IMR-90 (cell line): Measurements from ENCODE around the gene CHD9. TPM values are rescaled to one million over a fixed set of nuclear protein-coding genes. Genes with fewer than 3 reads are reported as not detected.

Experiments used
- ATAC-seq: fragments of 200-7000 bp; cut with Tn5 transposase; 2 replicates; pipeline ENCODE4 v1.9.1; 2020; ENCODE audit warnings: low read depth, mild to moderate bottlenecking, moderate library complexity
- BruUV-seq: library from RNA; stranded (reverse); fragments of 400-500 nt; replicated peaks from 2 replicates; lab custom pipeline; 2021; lab: Mats Ljungman, UMichigan
- CTCF ChIA-PET: fragments of 300-600 bp; formaldehyde crosslinking; extraction: SDS; loops from one replicate; lab custom pipeline; 2021; ENCODE audit warnings: antibody characterized with exemption; lab: Yijun Ruan, JAX
- POLR2A ChIA-PET: fragments of 300-600 bp; sonication (Branson Sonifier 250); formaldehyde crosslinking; loops from one replicate; lab custom pipeline; 2022; ENCODE audit warnings: antibody characterized with exemption; ENCODE audit not compliant: unreplicated experiment; lab: Charles Lee
- DNase-seq: peaks from one replicate; pipeline ENCODE4 v3.0.0; 2013
- H2AFZ ChIP-seq: replicated peaks from 2 replicates; pipeline ENCODE3; 2013; ENCODE audit warnings: low read length, mild to moderate bottlenecking; ENCODE audit not compliant: poor library complexity
- H2AK5ac ChIP-seq: 2 replicates; pipeline ENCODE4 v1.6.1; 2013; ENCODE audit warnings: low read depth, low read length, inconsistent platforms
- H2AK9ac ChIP-seq: replicated peaks from 2 replicates; pipeline ENCODE3; 2013; ENCODE audit warnings: mild to moderate bottlenecking, low read depth, low read length, moderate library complexity; ENCODE audit not compliant: poor library complexity
- H2BK120ac ChIP-seq: 2 replicates; pipeline ENCODE4 v1.6.1; 2013; ENCODE audit warnings: low read depth, low read length, inconsistent platforms
- H2BK15ac ChIP-seq: 3 replicates; pipeline ENCODE4 v1.6.1; 2013; ENCODE audit warnings: low read depth, low read length, inconsistent platforms
- H2BK20ac ChIP-seq: 2 replicates; pipeline ENCODE4 v1.6.1; 2013; ENCODE audit warnings: low read depth, mild to moderate bottlenecking, inconsistent platforms, low read length, moderate library complexity
- H2BK5ac ChIP-seq: 2 replicates; pipeline ENCODE4 v1.6.1; 2013; ENCODE audit warnings: mild to moderate bottlenecking, low read depth, low read length, inconsistent platforms; ENCODE audit not compliant: poor library complexity, severe bottlenecking
- H3K14ac ChIP-seq: replicated peaks from 2 replicates; pipeline ENCODE4 v1.6.1; 2013; ENCODE audit warnings: low read depth, low read length, inconsistent platforms
- H3K18ac ChIP-seq: 2 replicates; pipeline ENCODE4 v1.6.1; 2013; ENCODE audit warnings: low read depth, low read length, control low read depth
- H3K23ac ChIP-seq: 2 replicates; pipeline ENCODE4 v1.6.1; 2013; ENCODE audit warnings: low read depth, low read length, inconsistent platforms
- H3K27ac ChIP-seq: 2 replicates; pipeline ENCODE4 v1.5.1; 2013; ENCODE audit warnings: mild to moderate bottlenecking, control low read depth, low read length; ENCODE audit not compliant: insufficient read depth
- H3K27me3 ChIP-seq: 2 replicates; pipeline ENCODE4 v1.6.1; 2013; ENCODE audit warnings: low read length; ENCODE audit not compliant: control insufficient read depth, insufficient read depth
- H3K36me3 ChIP-seq: 2 replicates; pipeline ENCODE4 v1.6.1; 2013; ENCODE audit warnings: low read length, mixed read lengths; ENCODE audit not compliant: control insufficient read depth, insufficient read depth
- H3K4ac ChIP-seq: 2 replicates; pipeline ENCODE4 v1.6.1; 2013; ENCODE audit warnings: low read depth, low read length, inconsistent platforms
- H3K4me1 ChIP-seq: 2 replicates; pipeline ENCODE4 v1.6.1; 2013; ENCODE audit warnings: low read length, mixed read lengths; ENCODE audit not compliant: control insufficient read depth, insufficient read depth
- H3K4me2 ChIP-seq: 2 replicates; pipeline ENCODE4 v1.6.1; 2013; ENCODE audit warnings: low read depth, mild to moderate bottlenecking, control low read depth, low read length, moderate library complexity
- H3K4me3 ChIP-seq: 2 replicates; pipeline ENCODE4 v1.5.1; 2013; ENCODE audit warnings: low read depth, mild to moderate bottlenecking, control low read depth, low read length, moderate library complexity; ENCODE audit not compliant: insufficient read depth
- H3K56ac ChIP-seq: 2 replicates; pipeline ENCODE4 v1.6.1; 2013; ENCODE audit warnings: low read length, inconsistent platforms; ENCODE audit not compliant: insufficient read depth; ENCODE audit errors: extremely low read depth
- H3K79me1 ChIP-seq, 2 experiments: 2 replicates each; pipeline ENCODE4 v1.6.1; 2013; ENCODE audit warnings: low read length in 2 of 2, inconsistent platforms in 1 of 2, low read depth in 1 of 2
- H3K9ac ChIP-seq: 2 replicates; pipeline ENCODE4 v1.6.1; 2013; ENCODE audit warnings: low read depth, low read length, control low read depth
- H3K9me1 ChIP-seq: 2 replicates; pipeline ENCODE4 v1.6.1; 2013; ENCODE audit warnings: low read length, inconsistent platforms; ENCODE audit not compliant: insufficient read depth
- H3K9me3 ChIP-seq: 2 replicates; pipeline ENCODE4 v1.6.1; 2013; ENCODE audit warnings: low read length; ENCODE audit not compliant: control insufficient read depth, insufficient read depth
- H4K20me1 ChIP-seq: 2 replicates; pipeline ENCODE4 v1.6.1; 2013; ENCODE audit warnings: low read length, inconsistent platforms; ENCODE audit not compliant: insufficient read depth
- H4K5ac ChIP-seq: 2 replicates; pipeline ENCODE4 v1.6.1; 2013; ENCODE audit warnings: mild to moderate bottlenecking, low read depth, low read length, control low read depth
- H4K8ac ChIP-seq, 2 experiments: 2 replicates each; pipeline ENCODE4 v1.6.1; 2013; ENCODE audit warnings: low read depth in 2 of 2, low read length in 2 of 2, control low read depth in 1 of 2, inconsistent platforms in 1 of 2
- H4K91ac ChIP-seq: 2 replicates; pipeline ENCODE4 v1.6.1; 2013; ENCODE audit warnings: low read depth, low read length, inconsistent platforms; ENCODE audit not compliant: insufficient read depth
- BHLHE40 ChIP-seq: fragments of 150-350 bp; IDR thresholded peaks from 2 replicates; pipeline ENCODE4 v1.6.1; 2016; ENCODE audit warnings: mild to moderate bottlenecking, low read depth, low read length
- CHD1 ChIP-seq: IDR thresholded peaks from 2 replicates; pipeline ENCODE4 v1.6.1; 2012; ENCODE audit warnings: low read depth, low read length, improper control_type of control experiment
- CTCF ChIP-seq: conservative IDR thresholded peaks from 2 replicates; pipeline ENCODE4 v1.5.1; 2012; ENCODE audit warnings: mild to moderate bottlenecking, low read depth, low read length, improper control_type of control experiment
- ELK1 ChIP-seq: fragments of 150-350 bp; IDR thresholded peaks from 2 replicates; pipeline ENCODE4 v1.6.1; 2016; ENCODE audit warnings: low read depth, mild to moderate bottlenecking, low read length, moderate library complexity, borderline replicate concordance
- FOS ChIP-seq: fragments of 150-350 bp; IDR thresholded peaks from 2 replicates; pipeline ENCODE4 v1.6.1; 2016; ENCODE audit warnings: low read depth, low read length
- MAFK ChIP-seq: IDR thresholded peaks from 2 replicates; pipeline ENCODE4 v1.6.1; 2012; ENCODE audit warnings: low read depth, low read length, improper control_type of control experiment
- MAZ ChIP-seq: IDR thresholded peaks from 2 replicates; pipeline ENCODE4 v1.6.1; 2012; ENCODE audit warnings: low read depth, mild to moderate bottlenecking, low read length, improper control_type of control experiment, moderate library complexity, borderline replicate concordance
- MXI1 ChIP-seq: IDR thresholded peaks from 2 replicates; pipeline ENCODE4 v1.6.1; 2012; ENCODE audit warnings: low read depth, mild to moderate bottlenecking, low read length, moderate library complexity, borderline replicate concordance
- POLR2A ChIP-seq: IDR thresholded peaks from 2 replicates; pipeline ENCODE4 v1.6.1; 2012; ENCODE audit warnings: mild to moderate bottlenecking, low read depth, low read length
- RAD21 ChIP-seq: IDR thresholded peaks from 2 replicates; pipeline ENCODE4 v1.6.1; 2012; ENCODE audit warnings: low read length, improper control_type of control experiment
- RCOR1 ChIP-seq: IDR thresholded peaks from 2 replicates; pipeline ENCODE4 v1.6.1; 2012; ENCODE audit warnings: mild to moderate bottlenecking, low read length, improper control_type of control experiment; ENCODE audit not compliant: insufficient replicate concordance
- SMC3 ChIP-seq: fragments of 150-350 bp; IDR thresholded peaks from 2 replicates; pipeline ENCODE4 v1.6.1; 2016; ENCODE audit warnings: low read depth, mild to moderate bottlenecking, antibody characterized with exemption, low read length, moderate library complexity
- USF2 ChIP-seq: fragments of 150-350 bp; IDR thresholded peaks from 2 replicates; pipeline ENCODE4 v1.6.1; 2017; ENCODE audit warnings: mild to moderate bottlenecking, antibody characterized with exemption, low read length, low read depth
- WGBS, 2 experiments: methylation state at CpG; one replicate each; pipeline versions ENCODE4 v1.1.5 to v1.1.7; 2013; ENCODE audit warnings: missing lambda C conversion rate in 2 of 2; ENCODE audit not compliant: insufficient read length in 1 of 2; ENCODE audit errors: extremely low coverage in 2 of 2; 5-methylcytosine and 5-hydroxymethylcytosine counted together
- dilution Hi-C: fragments of 300-500 bp; cut with HindIII; formaldehyde crosslinking; loops from one replicate; pipeline ENCODE4 v1.14.3; 2018; ENCODE audit warnings: low sequenced_read_pairs; ENCODE audit not compliant: unreplicated experiment
- in situ Hi-C: fragments of 300-500 bp; cut with MboI; formaldehyde crosslinking; loops from 3 replicates; pipeline ENCODE4 v1.14.3; 2019; ENCODE audit warnings: low sequenced_read_pairs, inconsistent platforms, mixed read lengths
- intact Hi-C: fragments of 100-400 bp; cut with micrococcal nuclease; formaldehyde crosslinking; loops from 2 replicates; pipeline ENCODE4 v1.10.0; 2022
- polyA plus RNA-seq, 3 experiments: library from polyadenylated mRNA; depleted of rRNA; stranded (reverse); fragments of >200 nt; gene quantifications; 2 replicates each; pipeline ENCODE4 v1.2.3, GENCODE V29; 2012; ENCODE audit warnings: low replicate concordance in 1 of 3
- total RNA-seq: library from RNA; depleted of rRNA; stranded (reverse); fragments of >200 nt; gene quantifications from 2 replicates; pipeline ENCODE4 v1.2.3, GENCODE V29; 2012

Gene CHD9
- total and polyA plus RNA-seq, 2 of the 4 experiments (the other 2 are of a cell fraction) = 9.1 to 48.8 TPM

- Histone ChIP-seq H3K79me1 (peaks cover 20 to 66% of the 10 kb centered on the region in 2 experiments), H2AK9ac (no peak overlapping the region), H2AK5ac (peak overlapping the region; percentile 43; the same call in 1 of the 2 replicates), H2BK5ac (no peak overlapping the region), H3K27me3 (no peaks in the 10 kb centered on the region), H2AFZ (no peak overlapping the region), H4K20me1 (0 out of 2 replicates have a peak, but pooled peaks cover 3% of the 10 kb centered on the region), H3K4me2 (no peak overlapping the region), H2BK20ac (no peak overlapping the region), H4K5ac (no peak overlapping the region), H3K18ac (no peak overlapping the region), H2BK120ac (0 out of 2 replicates have a peak overlapping the region, but pooled peaks have one; percentile 9), H3K4me1 (peaks cover 17% of the 10 kb centered on the region), H3K23ac (no peak overlapping the region), H3K9me1 (peaks cover 11% of the 10 kb centered on the region), H3K36me3 (no peaks in the 10 kb centered on the region), H3K56ac (no peak overlapping the region), H3K14ac (0 out of 2 replicates have a peak overlapping the region, but pooled peaks have one; percentile 62), H3K9ac (no peak overlapping the region), H2BK15ac (0 out of 3 replicates have a peak overlapping the region, but pooled peaks have one; percentile 25), H4K8ac (no peak overlapping the region), H4K91ac (peak overlapping the region; percentile 45; the same call in 1 of the 2 replicates), H3K4me3 (no peak overlapping the region), H3K9me3 (no peaks in the 10 kb centered on the region), H3K4ac (peak overlapping the region; percentile 14; the same call in 1 of the 2 replicates), H3K27ac (no peak overlapping the region)
- TF ChIP-seq FOS = no peak
- TF ChIP-seq CHD1 = no peak
- TF ChIP-seq USF2 = no peak
- TF ChIP-seq POLR2A = no peak
- TF ChIP-seq MAZ = no peak
- TF ChIP-seq MAFK = no peak
- TF ChIP-seq RCOR1 = no peak
- TF ChIP-seq SMC3 = no peak
- TF ChIP-seq BHLHE40 = no peak
- TF ChIP-seq RAD21 = no peak
- TF ChIP-seq MXI1 = no peak
- TF ChIP-seq CTCF = no peak
- TF ChIP-seq ELK1 = no peak
- DNase-seq = no peak
- dilution Hi-C loops (no loop called here), in situ Hi-C loops (loop anchor here (10.0 to 25.0 kb wide), 4 partner anchors 97 to 1170 kb away; partner anchors contain the start of gene RBL2), intact Hi-C loops (no loop called here)
- WGBS, 2 experiments = no CpG with 5 or more reads among the region's 8 CpGs
- ChIA-PET POLR2A (no interaction called here), CTCF (interaction anchor here (0.7 kb wide), 1 partner anchor 34 kb away, joined by 3 read pairs; no protein-coding TSS in a partner anchor)
- no peak for ATAC-seq
- BruUV-seq = no TSS peak
Observed at GRCh38 chr16:53057658-53058057, 2.9 kb downstream of the CHD9 start.
